ENCODE measurements around the gene ZNF785.
"Not testable (repeated sequence)": the region's sequence is repeated elsewhere in the genome, so short reads cannot be mapped to it uniquely, and the experiment has no call there.

ZNF785 gene

DNA sequence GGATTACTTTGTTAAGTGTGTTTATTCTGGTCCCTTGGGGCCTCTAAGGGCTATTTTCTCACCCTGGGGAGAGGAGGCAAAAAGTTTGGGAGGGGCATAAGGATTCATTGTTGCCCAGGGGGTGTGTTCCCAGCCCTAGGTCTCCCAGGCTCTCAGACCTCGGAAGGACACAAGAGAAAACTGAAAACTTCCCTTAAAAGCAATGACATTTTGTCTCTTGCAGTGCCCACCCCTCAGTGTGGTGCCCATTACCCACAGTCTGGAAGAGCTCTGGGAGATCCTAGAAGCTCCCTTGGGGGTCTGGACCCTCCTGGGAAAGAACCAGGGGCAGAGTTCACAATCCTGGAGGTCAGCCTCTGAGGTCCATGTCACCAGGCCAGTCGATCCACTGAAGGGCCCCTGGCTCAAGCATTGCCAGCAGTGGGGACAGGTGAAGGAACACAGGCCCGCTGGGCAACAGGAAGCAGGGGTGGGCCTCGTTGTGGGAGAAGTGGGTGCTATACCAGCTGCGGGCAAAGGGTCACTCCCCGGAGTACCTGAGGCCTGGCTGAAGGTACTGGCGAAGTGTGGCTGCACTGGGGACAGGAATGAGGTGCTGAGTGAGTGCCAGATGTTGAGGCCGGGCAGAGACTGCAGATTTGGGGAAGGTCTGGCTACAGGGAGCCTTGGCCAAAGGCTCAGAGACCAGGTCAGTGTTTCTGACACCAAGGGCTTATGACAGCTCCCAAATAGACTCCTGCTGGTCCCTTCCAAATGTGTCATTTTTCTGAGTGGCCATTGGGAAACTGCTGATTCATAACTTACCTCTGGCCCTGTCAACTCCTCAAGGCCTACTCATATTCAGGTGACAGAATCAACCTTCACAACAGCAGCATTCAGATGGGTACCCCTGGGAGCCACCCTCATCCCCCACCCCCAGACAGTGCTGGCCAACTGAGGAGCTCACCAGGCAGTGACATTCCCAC lies 46.2 kb downstream of the ZNF785 start:
- DNase-seq, result no peak

DNA sequence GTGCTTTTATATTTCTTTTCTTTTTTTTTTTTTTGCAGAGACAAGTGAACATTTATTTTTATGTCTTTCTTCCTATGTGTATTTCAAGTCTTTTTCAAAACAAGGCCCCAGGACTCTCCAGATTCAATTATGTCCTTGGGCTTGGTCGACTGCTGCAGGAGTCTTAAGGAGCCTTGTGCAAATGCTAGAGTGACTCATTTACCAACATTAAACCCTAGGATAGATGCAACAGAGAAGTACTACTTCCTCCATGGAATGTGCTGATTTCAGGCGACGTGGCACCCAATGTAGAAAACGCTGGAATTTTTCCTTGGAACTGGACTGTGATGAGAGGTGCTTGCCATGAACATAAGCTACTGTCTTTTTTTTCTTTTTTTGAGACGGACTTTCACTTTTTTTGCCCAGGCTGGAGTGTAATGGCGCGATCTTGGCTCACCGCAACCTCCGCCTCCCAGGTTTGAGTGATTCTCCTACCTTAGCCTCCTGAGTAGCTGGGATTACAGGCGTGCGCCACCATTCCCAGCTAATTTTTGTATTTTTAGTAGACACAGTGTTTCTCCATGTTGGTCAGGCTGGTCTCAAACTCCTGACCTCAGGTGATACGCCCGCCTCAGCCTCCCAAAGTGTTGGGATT lies 49.0 kb downstream of the ZNF785 start:
- DNase-seq, result not testable (repeated sequence)

DNA sequence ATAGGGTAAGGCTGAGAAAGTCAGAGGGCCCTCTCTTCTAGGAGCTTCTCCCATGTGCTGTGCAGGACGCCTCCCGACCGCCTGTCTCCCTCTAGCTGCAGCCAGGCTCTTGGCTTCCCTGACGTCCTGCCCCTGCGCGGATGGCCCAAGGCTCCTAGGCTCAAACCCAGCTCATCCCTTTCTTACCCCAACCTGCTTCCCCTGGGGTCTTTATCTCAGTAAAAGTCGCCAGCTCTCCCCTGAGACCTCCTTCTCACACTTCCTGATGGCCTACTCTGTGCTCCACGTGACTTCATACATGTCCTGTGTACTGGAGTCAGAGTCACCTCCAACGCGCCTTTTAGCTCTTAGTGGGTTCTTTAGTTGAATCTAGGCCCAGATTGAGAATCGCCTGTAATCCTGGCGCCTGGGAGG lies 49.7 kb downstream of the ZNF785 start:
- peak; percentile 73 for DNase-seq

DNA sequence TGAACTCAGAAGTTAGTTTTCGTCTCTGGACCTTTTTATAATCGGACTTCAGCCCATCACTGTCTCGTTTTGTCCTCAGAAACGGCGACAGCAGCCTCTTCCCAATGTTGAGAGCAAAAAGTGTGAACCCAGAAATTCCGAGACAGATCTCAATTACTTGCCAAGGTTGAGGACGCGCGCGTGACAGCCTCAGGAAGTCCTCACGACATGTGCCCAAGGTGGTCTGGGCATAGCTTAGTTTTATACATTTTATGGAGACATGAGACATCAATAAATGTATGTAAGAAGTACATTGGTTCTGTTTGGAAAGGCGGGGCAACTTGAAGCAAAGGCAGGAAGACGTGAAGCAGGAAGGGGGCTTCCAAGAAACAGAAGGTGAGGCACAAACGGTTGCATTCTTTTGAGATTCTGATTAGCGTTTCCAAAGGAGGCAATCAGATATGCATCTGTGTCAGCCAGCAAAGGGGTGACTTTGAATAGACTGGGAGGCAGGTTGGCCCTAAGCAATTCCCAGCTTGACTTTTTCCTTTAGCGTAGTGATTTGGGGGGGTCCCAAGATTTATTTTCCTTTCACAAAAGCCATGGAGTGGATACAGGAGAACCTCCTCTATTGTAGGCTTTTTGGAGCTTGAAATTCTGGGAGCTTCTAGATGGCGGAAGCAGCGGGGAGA lies 50.3 kb downstream of the ZNF785 start:
- no peak for DNase-seq

DNA sequence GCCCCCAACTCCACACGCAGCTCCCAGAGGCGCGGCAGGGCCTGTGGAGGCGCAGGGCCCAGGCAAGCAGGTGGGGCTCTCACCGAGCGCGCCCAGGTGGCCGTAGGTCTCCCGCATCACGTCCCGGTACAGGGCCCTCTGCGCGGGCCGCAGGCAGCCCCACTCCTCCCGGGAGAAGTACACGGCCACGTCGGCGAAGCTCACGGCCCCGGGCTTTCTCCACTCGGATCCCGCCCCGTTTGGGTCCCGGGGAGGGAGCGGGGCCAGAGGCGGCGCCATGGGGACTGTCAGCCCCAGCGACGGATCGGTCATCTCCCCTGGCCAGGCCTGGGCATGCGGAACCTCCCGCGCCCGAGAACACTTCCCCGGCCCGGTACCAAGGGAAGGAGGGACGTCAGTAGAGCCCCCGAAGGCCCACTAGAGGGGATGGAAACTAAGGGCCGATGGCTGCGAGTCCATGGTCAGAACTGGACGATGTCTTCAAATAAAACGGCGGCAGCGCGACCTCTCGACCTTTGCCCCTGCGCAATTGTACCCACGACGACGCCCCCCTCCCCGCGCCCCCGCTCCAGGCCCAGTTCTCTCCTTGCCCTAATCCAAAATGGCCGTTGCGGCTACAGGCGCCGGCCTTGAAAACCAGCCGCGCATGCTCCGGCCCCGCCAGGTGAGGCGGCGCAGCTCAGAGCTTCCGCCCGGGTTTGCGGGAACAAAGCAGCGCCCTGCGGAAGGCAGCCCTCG lies 51.0 kb downstream of the ZNF785 start, which contains the start of gene ZNF747:
TSS of gene ZNF747 (minus strand) at position 491 of the 738 bp plus-strand sequence. CDS start at position 312, 179 bp downstream.
- DNase-seq, result peak; percentile 94

DNA sequence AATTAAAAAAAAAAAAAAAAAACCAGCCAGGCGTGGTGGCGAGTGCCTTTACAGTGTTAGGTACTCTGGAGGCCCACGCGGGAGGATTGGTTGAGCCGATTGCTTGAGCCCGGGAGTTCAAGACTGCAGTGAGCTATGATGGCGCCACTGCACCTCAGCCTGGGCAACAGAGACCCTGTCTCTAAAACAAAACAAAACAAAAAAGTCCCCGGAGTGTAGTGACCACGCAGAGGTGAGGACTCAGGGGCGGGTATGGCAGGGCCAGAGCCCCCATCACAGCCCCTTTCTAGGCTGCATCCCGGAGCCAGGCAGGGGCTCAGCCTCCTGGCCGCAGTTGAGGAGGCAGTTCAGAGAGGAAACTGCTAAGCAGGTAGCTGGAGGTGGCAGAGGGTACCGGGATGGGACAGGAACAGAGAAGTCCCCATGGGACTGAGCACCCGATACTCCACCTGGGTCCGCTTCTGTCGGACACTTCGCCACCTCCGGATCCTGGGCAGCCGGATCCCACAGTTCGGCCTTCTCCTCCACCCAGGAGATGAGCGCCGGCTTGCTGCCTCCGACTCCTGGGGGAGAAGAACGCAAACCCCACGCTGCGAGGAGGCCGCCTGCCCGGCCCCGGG lies 51.6 kb downstream of the ZNF785 start:
- DNase-seq, result no peak

DNA sequence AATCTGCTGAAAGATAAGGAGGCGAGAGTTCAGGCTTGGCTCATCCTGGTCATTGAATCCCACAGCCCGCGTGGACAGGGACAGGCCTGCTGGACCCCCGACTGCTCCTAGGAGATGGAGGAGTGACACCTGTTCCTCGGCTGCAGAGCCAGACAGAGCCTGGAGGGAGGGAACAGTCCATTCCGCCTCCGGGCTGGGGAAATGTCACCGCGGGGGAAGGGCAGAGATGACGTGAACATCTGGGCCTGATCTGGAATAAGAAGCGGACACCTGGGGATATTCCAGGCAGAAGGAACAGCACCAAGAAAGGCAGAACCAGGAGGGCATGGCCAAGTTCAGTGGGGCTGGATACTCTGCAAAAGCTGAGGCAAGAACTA lies 52.4 kb downstream of the ZNF785 start:
- DNase-seq, result no peak

DNA sequence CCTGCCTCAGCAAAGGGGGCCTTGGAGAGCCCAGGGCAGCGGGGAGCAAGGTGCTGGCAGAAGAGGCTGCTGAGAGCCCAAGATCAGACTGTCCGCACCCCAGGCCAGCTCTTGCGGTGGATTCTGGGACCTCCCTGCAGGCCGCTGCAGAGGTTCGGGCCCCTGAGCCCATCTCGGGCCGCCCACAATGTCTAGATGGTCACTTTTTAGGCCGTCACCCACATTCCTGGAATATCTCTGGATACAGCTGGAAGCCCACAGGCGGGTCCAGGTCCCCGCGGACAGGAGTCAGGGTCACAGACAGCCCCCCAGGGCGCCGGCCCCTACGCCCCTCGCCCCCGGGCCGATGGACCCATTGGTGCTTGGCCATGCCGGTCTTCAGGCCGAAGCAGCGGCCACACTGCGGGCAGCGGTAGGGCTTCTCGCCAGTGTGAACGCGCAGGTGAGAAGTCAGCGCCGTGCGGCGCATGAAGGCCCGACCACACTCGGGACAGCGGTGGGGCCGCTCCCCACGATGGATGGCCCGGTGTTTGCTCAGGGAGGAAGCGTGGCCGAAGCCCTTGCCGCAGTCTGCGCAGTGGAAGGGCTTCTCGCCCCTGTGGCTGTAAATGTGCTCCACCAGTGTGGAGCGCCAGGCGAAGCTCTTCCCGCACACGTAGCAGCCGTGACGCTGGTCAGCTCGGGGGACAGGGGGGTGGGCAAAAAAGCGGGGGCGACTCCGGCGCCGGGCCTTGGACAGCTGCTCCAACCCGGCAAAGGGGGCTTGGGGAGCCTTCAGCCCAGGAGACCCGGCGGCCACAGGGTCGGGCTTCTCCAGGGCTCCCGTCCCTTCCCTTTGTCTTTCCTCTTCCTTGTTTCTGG lies 53.0 kb downstream of the ZNF785 start:
- DNase-seq, result no peak
